GM10248 (cell line): ENCODE measurements around the gene AGMO.

Experiments
- CTCF ChIA-PET: fragments of 300-600 bp; sonication (Branson Sonifier 250); formaldehyde crosslinking; extraction: SDS; loops from one replicate; lab custom pipeline; 2021; ENCODE audit warnings: antibody characterized with exemption; lab: Yijun Ruan, JAX
- POLR2A ChIA-PET: fragments of 350-650 bp; sonication (Branson Sonifier 250); formaldehyde crosslinking; extraction: SDS; loops from one replicate; lab custom pipeline; 2020; ENCODE audit warnings: antibody characterized with exemption; lab: Yijun Ruan, JAX
- DNase-seq: peaks from one replicate; pipeline ENCODE4 v3.0.0; 2012; ENCODE audit errors: extremely low spot score
- CTCF ChIP-seq: IDR thresholded peaks from 2 replicates; pipeline ENCODE4 v1.5.1; 2012; ENCODE audit warnings: mild to moderate bottlenecking, low read depth; ENCODE audit errors: extremely low read depth, missing control alignments, control extremely low read depth

The AGMO gene

GRCh38 chr7:15567652-15568051 lies 5.8 kb upstream of the AGMO start:
- no peak for TF ChIP-seq CTCF
- CTCF ChIA-PET = interaction anchor here (1.0 kb wide), 1 partner anchor 8 kb away, joined by 3 read pairs; no protein-coding TSS in a partner anchor
- DNase-seq = no peak
- POLR2A ChIA-PET = no interaction called here

GRCh38 chr7:15567036-15567435 lies 5.2 kb upstream of the AGMO start:
- POLR2A ChIA-PET = no interaction called here
- CTCF ChIA-PET = interaction anchor here (1.0 kb wide), 1 partner anchor 9 kb away, joined by 3 read pairs; no protein-coding TSS in a partner anchor

GRCh38 chr7:15566476-15566875 lies 4.7 kb upstream of the AGMO start:
- no peak for TF ChIP-seq CTCF
- ChIA-PET CTCF (no interaction called here), POLR2A (no interaction called here)
- no peak for DNase-seq

More at GRCh38 chr7:15567036-15567435, 5.2 kb upstream of the AGMO start:
- DNase-seq = no peak
- TF ChIP-seq CTCF = no peak

GRCh38 chr7:15560968-15561367 lies 847 bp downstream of the AGMO start:
- ChIA-PET POLR2A (no interaction called here), CTCF (interaction anchor here (1.4 kb wide), 1 partner anchor 12 kb away, joined by 3 read pairs; no protein-coding TSS in a partner anchor)
- no peak for TF ChIP-seq CTCF
- no peak for DNase-seq

- CTCF ChIA-PET = no interaction called here
- no peak for DNase-seq
- POLR2A ChIA-PET = no interaction called here
- no peak for TF ChIP-seq CTCF
Measured at GRCh38 chr7:15559416-15559928, 2.3 kb downstream of the AGMO start.

GRCh38 chr7:15558756-15559155 lies 3.1 kb downstream of the AGMO start:
- ChIA-PET CTCF (interaction anchor here (1.3 kb wide), 1 partner anchor 13 kb away, joined by 3 read pairs; no protein-coding TSS in a partner anchor), POLR2A (no interaction called here)
- no peak for TF ChIP-seq CTCF
- no peak for DNase-seq
